Thyroid gland (tissue), 4 donors: ENCODE results near the gene KIAA0040. TPM values are rescaled to one million over a fixed set of nuclear protein-coding genes. Genes with fewer than 3 reads are reported as not detected.
A peak's percentile ranks its signal among the peaks of the same experiment; 100 is the strongest.

Experiments used
- DNase-seq, 2 donors: peaks; one replicate each; pipeline ENCODE4 v3.0.0-alpha.2; 2019
- H3K27ac ChIP-seq, 3 donors: fragments of 200-600 bp; sonication (generic); 1 replicate in 2 of 3; 2 replicates in 1 of 3; pipeline ENCODE4 v1.5.1; 2016 to 2019; ENCODE audit warnings: mild to moderate bottlenecking in 1 of 3, moderate library complexity in 1 of 3
- H3K27me3 ChIP-seq: fragments of 200-600 bp; sonication (generic); one replicate; pipeline ENCODE4 v1.5.1; 2019
- H3K36me3 ChIP-seq, 2 donors: fragments of 200-600 bp; sonication (generic); one replicate each; pipeline ENCODE4 v1.5.1; 2016 to 2019
- H3K4me1 ChIP-seq, 2 donors: fragments of 200-600 bp; sonication (generic); one replicate each; pipeline ENCODE4 v1.5.1; 2017 to 2019
- H3K4me3 ChIP-seq, 3 donors: fragments of 200-600 bp; sonication (generic); replicated peaks in 1 of 3; 1 replicate in 2 of 3; 2 replicates in 1 of 3; pipeline ENCODE4 v1.5.1; 2016; ENCODE audit warnings: mild to moderate bottlenecking in 1 of 3
- H3K9me3 ChIP-seq: fragments of 200-600 bp; sonication (generic); one replicate; pipeline ENCODE4 v1.5.1; 2017
- POLR2A ChIP-seq, 2 donors: fragments of 450-650 bp; IDR thresholded peaks; one replicate each; pipeline ENCODE4 v1.6.1; 2017; ENCODE audit warnings: antibody characterized with exemption in 2 of 2, mild to moderate bottlenecking in 2 of 2, moderate library complexity in 1 of 2
- whole genome bisulfite sequencing, 2 donors: methylation state at CpG; one replicate each; pipeline ENCODE4 v1.1.5; 2017; 5-methylcytosine and 5-hydroxymethylcytosine counted together
- intact Hi-C: fragments of 100-400 bp; cut with DNase I; formaldehyde crosslinking; loops from one replicate; pipeline ENCODE4 v1.15.1; 2023
- total RNA-seq, 4 donors: library from RNA; depleted of rRNA; stranded (reverse); fragments of >200 nt; gene quantifications; one replicate each; pipeline ENCODE4 v1.2.3, GENCODE V29; 2016
- TF ChIP-seq, protein P1 (sequence below), 6 experiments: fragments of 200-600 bp in 3 of 6; fragments of 450-650 bp in 3 of 6; sonication (generic) in 3 of 6; IDR thresholded peaks; one replicate each; pipeline ENCODE4 v1.5.1; 2016 to 2019; ENCODE audit warnings: antibody characterized with exemption in 6 of 6, mild to moderate bottlenecking in 2 of 6, inconsistent platforms in 1 of 6, moderate library complexity in 1 of 6

The KIAA0040 gene
- total RNA-seq, 4 donors from 2014 or later, result 15.5 to 28.4 (median 16.8) TPM

DNA sequence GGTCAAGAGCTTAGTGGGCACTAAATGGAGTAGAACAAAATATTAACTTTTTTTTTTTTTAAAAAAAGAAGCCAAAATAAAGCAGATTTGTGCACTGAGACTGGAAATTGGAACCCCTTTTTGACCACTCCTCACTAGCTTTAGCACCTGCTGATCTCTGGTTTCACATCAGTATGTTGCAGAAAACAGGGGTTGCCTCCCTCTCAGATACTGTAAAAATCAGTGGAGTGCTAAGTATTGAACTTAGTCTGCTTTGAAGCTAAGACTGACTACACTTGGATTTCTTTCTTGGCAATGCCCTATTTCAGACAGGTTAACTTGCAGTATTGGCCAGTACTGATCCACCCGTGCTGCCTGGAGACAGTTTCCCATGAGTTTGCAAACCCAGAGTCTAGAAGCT, 2.7 kb upstream of the KIAA0040 start:
- WGBS, 2 donors, result 0% methylated on average over 1 of the region's 1 CpG
- Histone ChIP-seq H3K4me1 (peaks cover 12 to 21% of the 10 kb centered on the region in 2 donors), H3K36me3 (no peaks in the 10 kb centered on the region), H3K27me3 (no peaks in the 10 kb centered on the region), H3K4me3 (no peak overlapping the region), H3K27ac (no peak overlapping the region), H3K9me3 (no peaks in the 10 kb centered on the region)
- no peak for DNase-seq
- TF ChIP-seq POLR2A (IDR thresholded peaks at IDR 0.05), result no peak
- TF ChIP-seq, protein P1, sequence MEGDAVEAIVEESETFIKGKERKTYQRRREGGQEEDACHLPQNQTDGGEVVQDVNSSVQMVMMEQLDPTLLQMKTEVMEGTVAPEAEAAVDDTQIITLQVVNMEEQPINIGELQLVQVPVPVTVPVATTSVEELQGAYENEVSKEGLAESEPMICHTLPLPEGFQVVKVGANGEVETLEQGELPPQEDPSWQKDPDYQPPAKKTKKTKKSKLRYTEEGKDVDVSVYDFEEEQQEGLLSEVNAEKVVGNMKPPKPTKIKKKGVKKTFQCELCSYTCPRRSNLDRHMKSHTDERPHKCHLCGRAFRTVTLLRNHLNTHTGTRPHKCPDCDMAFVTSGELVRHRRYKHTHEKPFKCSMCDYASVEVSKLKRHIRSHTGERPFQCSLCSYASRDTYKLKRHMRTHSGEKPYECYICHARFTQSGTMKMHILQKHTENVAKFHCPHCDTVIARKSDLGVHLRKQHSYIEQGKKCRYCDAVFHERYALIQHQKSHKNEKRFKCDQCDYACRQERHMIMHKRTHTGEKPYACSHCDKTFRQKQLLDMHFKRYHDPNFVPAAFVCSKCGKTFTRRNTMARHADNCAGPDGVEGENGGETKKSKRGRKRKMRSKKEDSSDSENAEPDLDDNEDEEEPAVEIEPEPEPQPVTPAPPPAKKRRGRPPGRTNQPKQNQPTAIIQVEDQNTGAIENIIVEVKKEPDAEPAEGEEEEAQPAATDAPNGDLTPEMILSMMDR (IDR thresholded peaks at IDR 0.05), result no peak
- intact Hi-C loops, result no loop called here

DNA sequence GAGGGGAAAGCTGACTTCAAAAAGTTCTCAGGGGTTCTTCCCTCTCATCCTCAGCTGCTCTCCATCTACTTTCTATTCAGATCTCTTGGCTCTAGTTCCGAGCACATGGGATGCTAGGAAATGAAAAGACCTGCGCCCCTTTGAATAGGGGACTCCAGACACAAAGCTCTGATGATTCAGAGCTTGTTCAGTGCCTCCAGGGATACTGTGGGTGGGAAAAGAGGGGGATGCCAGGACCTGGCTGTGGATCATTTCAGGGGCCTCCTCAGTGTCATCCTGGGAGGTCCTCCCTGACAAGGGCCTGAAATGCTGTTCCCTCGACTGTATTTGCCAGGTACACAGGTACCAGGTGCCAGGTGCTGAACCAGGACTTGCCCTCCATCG, 943 bp upstream of the KIAA0040 start:
- Histone ChIP-seq H3K9me3 (no peaks in the 10 kb centered on the region), H3K27me3 (no peaks in the 10 kb centered on the region), H3K27ac (peak overlapping the region; percentile 80 to 91 (median 86)), H3K4me1 (peaks cover 12 to 34% of the 10 kb centered on the region in 2 donors), H3K36me3 (no peaks in the 10 kb centered on the region), H3K4me3 (peak overlapping the region in 2 of 3 donors; percentile 3 to 61)
- intact Hi-C loops, result no loop called here
- TF ChIP-seq, protein P1 (IDR thresholded peaks at IDR 0.05), result no peak
- TF ChIP-seq POLR2A (IDR thresholded peaks at IDR 0.05), result no peak
- DNase-seq, result no peak
- 47 to 57% methylated on average over 4 of the region's 4 CpGs for WGBS, 2 donors

DNA sequence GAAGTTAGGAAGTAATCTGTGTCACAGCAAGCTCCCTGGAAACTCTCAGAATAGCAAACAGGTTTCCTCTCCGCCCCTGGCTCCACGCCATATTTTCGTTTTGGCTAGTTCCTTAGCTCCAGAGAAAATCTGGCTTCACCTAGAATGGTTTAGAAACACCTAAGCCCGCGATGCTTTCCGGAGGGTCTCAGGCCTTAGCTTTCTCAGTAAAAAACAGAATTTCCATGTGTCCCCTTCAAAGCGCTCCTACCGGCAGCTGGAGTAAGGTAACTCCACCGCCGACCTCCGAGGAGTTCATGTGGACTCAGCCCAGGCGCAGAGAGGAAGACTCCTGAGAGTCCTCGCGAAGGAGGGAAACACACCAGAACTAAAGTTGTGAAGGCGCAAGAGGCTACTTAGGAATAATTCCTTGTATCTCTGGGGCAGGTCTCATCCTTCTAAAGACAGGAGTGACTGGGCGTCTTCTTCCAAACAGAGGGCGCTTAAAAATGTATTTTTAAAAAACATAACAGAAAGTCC, 406 bp downstream of the KIAA0040 start:
- Histone ChIP-seq H3K36me3 (no peaks in the 10 kb centered on the region), H3K27ac (peak overlapping the region; percentile 80 to 91 (median 86)), H3K27me3 (no peaks in the 10 kb centered on the region), H3K9me3 (no peaks in the 10 kb centered on the region), H3K4me3 (peak overlapping the region; percentile 43 to 80 (median 61)), H3K4me1 (peaks cover 12 to 39% of the 10 kb centered on the region in 2 donors)
- no peak for TF ChIP-seq POLR2A (IDR thresholded peaks at IDR 0.05)
- TF ChIP-seq, protein P1 (IDR thresholded peaks at IDR 0.05), result peak in 2 of 6 experiments; percentile 9 to 13
- 1% methylated on average over 14 to 17 of the region's 17 CpGs for WGBS, 2 donors
- intact Hi-C loops, result no loop called here
- peak; percentile 80 to 86 for DNase-seq

DNA sequence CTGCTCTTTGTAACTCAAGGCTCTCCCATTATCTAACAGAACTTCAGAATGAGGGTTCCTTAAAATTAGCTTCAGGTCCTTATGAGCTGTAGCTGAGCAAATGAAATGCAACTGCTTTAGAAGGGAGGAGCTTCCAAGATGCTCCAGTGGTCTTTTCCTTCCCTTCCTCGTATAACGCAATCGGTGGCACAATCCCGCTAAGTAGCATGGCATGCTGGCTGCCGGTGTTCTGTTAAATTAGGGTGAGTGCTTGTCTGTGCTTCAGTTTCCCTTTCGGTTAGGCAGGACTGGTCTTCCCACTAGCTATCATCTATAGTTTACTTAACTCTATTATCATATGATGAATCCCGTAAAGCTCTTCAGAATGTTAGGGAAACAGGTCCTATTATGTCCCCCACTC, 917 bp downstream of the KIAA0040 start:
- Histone ChIP-seq H3K36me3 (no peaks in the 10 kb centered on the region), H3K27ac (peak overlapping the region; percentile 80 to 91 (median 86)), H3K4me3 (peak overlapping the region; percentile 43 to 80 (median 61)), H3K27me3 (no peaks in the 10 kb centered on the region), H3K9me3 (no peaks in the 10 kb centered on the region), H3K4me1 (peaks cover 12 to 44% of the 10 kb centered on the region in 2 donors)
- peak; percentile 26 to 43 for DNase-seq
- TF ChIP-seq POLR2A (IDR thresholded peaks at IDR 0.05), result no peak
- TF ChIP-seq, protein P1 (IDR thresholded peaks at IDR 0.05), result no peak
- intact Hi-C loops, result no loop called here
- 5 to 17% methylated on average over 7 of the region's 7 CpGs for WGBS, 2 donors

DNA sequence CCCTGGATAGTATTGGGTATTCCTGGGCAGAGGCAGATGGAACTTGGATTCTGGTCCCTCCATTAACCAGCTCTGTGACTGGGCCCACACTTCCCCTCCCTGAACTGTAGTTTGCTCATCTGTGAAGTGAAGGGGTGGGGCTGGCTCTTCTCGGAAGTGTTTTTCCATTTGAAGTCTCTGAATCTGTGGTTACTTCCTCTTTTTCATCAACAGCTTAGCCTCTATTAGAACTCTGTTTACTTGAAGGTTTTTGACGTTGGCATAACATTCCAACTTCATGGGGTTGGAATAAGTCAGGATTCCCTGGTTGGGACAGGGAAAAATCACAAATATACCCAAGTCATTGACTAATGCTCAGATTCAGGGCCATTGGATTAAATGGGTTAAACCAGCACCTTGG, 3.6 kb downstream of the KIAA0040 start:
- intact Hi-C loops, result no loop called here
- Histone ChIP-seq H3K27me3 (no peaks in the 10 kb centered on the region), H3K4me1 (peaks cover 12 to 48% of the 10 kb centered on the region in 2 donors), H3K9me3 (no peaks in the 10 kb centered on the region), H3K36me3 (no peaks in the 10 kb centered on the region), H3K27ac (no peak overlapping the region), H3K4me3 (no peak overlapping the region)
- TF ChIP-seq, protein P1 (IDR thresholded peaks at IDR 0.05), result no peak
- no peak for TF ChIP-seq POLR2A (IDR thresholded peaks at IDR 0.05)
- DNase-seq, result peak in 1 of 2 donors; percentile 24
- WGBS, 2 donors, result 64 to 74% methylated on average over 2 of the region's 2 CpGs
